H1 (cell line): Measurements from ENCODE around the gene MBOAT2. TPM values are rescaled to one million over a fixed set of nuclear protein-coding genes. Genes with fewer than 3 reads are reported as not detected.

Experiments used
- CTCF ChIA-PET: fragments of 300-600 bp; sonication (Branson Sonifier 250); formaldehyde crosslinking; loops from one replicate; lab custom pipeline; 2021; ENCODE audit not compliant: partially characterized antibody; lab: Charles Lee
- POLR2A ChIA-PET: fragments of 300-600 bp; sonication (Branson Sonifier 250); formaldehyde crosslinking; loops from one replicate; lab custom pipeline; 2021; ENCODE audit warnings: inconsistent platforms; ENCODE audit not compliant: partially characterized antibody; lab: Charles Lee
- DNase-seq, 2 experiments: peaks; one replicate each; pipeline versions ENCODE4 v3.0.0 to v3.0.0-alpha.2; 2010 to 2022; ENCODE audit warnings: low spot score in 2 of 2, low read depth in 1 of 2, mixed read lengths in 1 of 2
- FAIRE-seq: peaks from 2 replicates; lab custom pipeline; 2011; peaks lifted over from hg19 to GRCh38; lab: Jason Lieb, UNC
- H2AFZ ChIP-seq: 2 replicates; pipeline ENCODE4 v1.8.1; 2012; ENCODE audit warnings: low read length, inconsistent platforms
- H2AK5ac ChIP-seq: 2 replicates; pipeline ENCODE4 v1.6.1; 2013; ENCODE audit warnings: low read depth, low read length
- H2BK120ac ChIP-seq: replicated peaks from 2 replicates; pipeline ENCODE3; 2013; ENCODE audit warnings: low read depth, low read length, inconsistent platforms
- H2BK12ac ChIP-seq: 2 replicates; pipeline ENCODE4 v1.6.1; 2013; ENCODE audit warnings: low read depth, low read length
- H2BK15ac ChIP-seq: 2 replicates; pipeline ENCODE4 v1.6.1; 2013; ENCODE audit warnings: low read length
- H2BK20ac ChIP-seq: 2 replicates; pipeline ENCODE4 v1.6.1; 2013; ENCODE audit warnings: low read length
- H2BK5ac ChIP-seq: 2 replicates; pipeline ENCODE4 v1.6.1; 2013; ENCODE audit warnings: low read depth, low read length
- H3K14ac ChIP-seq: 2 replicates; pipeline ENCODE4 v1.6.1; 2013; ENCODE audit warnings: inconsistent platforms; ENCODE audit not compliant: insufficient read length
- H3K18ac ChIP-seq: 2 replicates; pipeline ENCODE4 v1.6.1; 2013; ENCODE audit warnings: low read length; ENCODE audit errors: extremely low read depth
- H3K23ac ChIP-seq: 2 replicates; pipeline ENCODE4 v1.6.1; 2013; ENCODE audit warnings: inconsistent platforms; ENCODE audit not compliant: insufficient read length
- H3K23me2 ChIP-seq: 2 replicates; pipeline ENCODE4 v1.6.1; 2013; ENCODE audit warnings: low read depth, low read length
- H3K27ac ChIP-seq: 2 replicates; pipeline ENCODE4 v1.6.1; 2011; ENCODE audit warnings: low read depth, low read length, inconsistent platforms
- H3K27me3 ChIP-seq, 4 experiments: replicated peaks in 1 of 4; 1 replicate in 1 of 4; 2 replicates in 3 of 4; pipeline versions ENCODE4 v1.6.1 to v1.8.1; 2011 to 2013; ENCODE audit warnings: low read length in 3 of 4, mild to moderate bottlenecking in 3 of 4, inconsistent platforms in 2 of 4, mixed read lengths in 2 of 4, moderate library complexity in 1 of 4; ENCODE audit not compliant: control insufficient read depth in 3 of 4, insufficient read depth in 3 of 4; ENCODE audit errors: extremely low read depth in 1 of 4
- H3K36me3 ChIP-seq, 4 experiments: 2 replicates each; pipeline versions ENCODE4 v1.6.1 to v1.8.1; 2011 to 2013; ENCODE audit warnings: mild to moderate bottlenecking in 4 of 4, low read length in 3 of 4, moderate library complexity in 2 of 4, control low read depth in 1 of 4, inconsistent platforms in 1 of 4; ENCODE audit not compliant: insufficient read depth in 4 of 4, control insufficient read depth in 2 of 4
- H3K4ac ChIP-seq: replicated peaks from 2 replicates; pipeline ENCODE3; 2013; ENCODE audit warnings: low read length, low read depth, mixed read lengths, inconsistent platforms; ENCODE audit not compliant: insufficient read length
- H3K4me1 ChIP-seq, 4 experiments: replicated peaks in 1 of 4; 1 replicate in 1 of 4; 2 replicates in 3 of 4; pipeline versions ENCODE4 v1.6.1 to v1.8.1; 2011 to 2013; ENCODE audit warnings: low read length in 3 of 4, inconsistent platforms in 2 of 4, mixed read lengths in 1 of 4; ENCODE audit not compliant: insufficient read depth in 4 of 4, control insufficient read depth in 3 of 4
- H3K4me2 ChIP-seq, 2 experiments: 2 replicates each; pipeline versions ENCODE4 v1.6.1 to v1.8.1; 2011 to 2013; ENCODE audit warnings: low read depth in 2 of 2, low read length in 2 of 2, control low read depth in 1 of 2, inconsistent platforms in 1 of 2, mild to moderate bottlenecking in 1 of 2; ENCODE audit not compliant: insufficient read depth in 1 of 2
- H3K4me3 ChIP-seq, 4 experiments: fragments of 200-600, 300-600 bp in 1 of 4; sonication (generic), shearing (Covaris generic), sonication (Bioruptor Twin) in 1 of 4; 2 replicates each; pipeline versions ENCODE4 v1.5.1 to v1.8.1; 2011 to 2016; ENCODE audit warnings: low read length in 4 of 4, low read depth in 3 of 4, control low read depth in 2 of 4, inconsistent platforms in 2 of 4, mild to moderate bottlenecking in 2 of 4, mixed read lengths in 1 of 4, moderate library complexity in 1 of 4; ENCODE audit not compliant: insufficient read depth in 2 of 4; ENCODE audit errors: extremely low read depth in 1 of 4
- H3K56ac ChIP-seq: replicated peaks from 2 replicates; pipeline ENCODE3; 2013; ENCODE audit warnings: low read depth, mild to moderate bottlenecking, mixed read lengths, low read length, inconsistent platforms; ENCODE audit not compliant: insufficient read length
- H3K79me1 ChIP-seq: 2 replicates; pipeline ENCODE4 v1.6.1; 2013; ENCODE audit warnings: low read depth, low read length, control low read depth
- H3K79me2 ChIP-seq, 2 experiments: 2 replicates each; pipeline versions ENCODE4 v1.6.1 to v1.8.1; 2012 to 2013; ENCODE audit warnings: low read length in 2 of 2, mild to moderate bottlenecking in 2 of 2, inconsistent platforms in 1 of 2; ENCODE audit not compliant: insufficient read depth in 2 of 2, control insufficient read depth in 1 of 2
- H3K9ac ChIP-seq, 4 experiments: replicated peaks in 1 of 4; 1 replicate in 1 of 4; 2 replicates in 3 of 4; pipeline versions ENCODE4 v1.6.1 to v1.8.1; 2011 to 2013; ENCODE audit warnings: low read depth in 3 of 4, low read length in 3 of 4, control low read depth in 2 of 4, mild to moderate bottlenecking in 2 of 4, moderate library complexity in 2 of 4, inconsistent platforms in 1 of 4; ENCODE audit errors: extremely low read depth in 1 of 4
- H3K9me3 ChIP-seq, 2 experiments: 2 replicates each; pipeline versions ENCODE4 v1.6.1 to v1.8.1; 2012 to 2013; ENCODE audit warnings: mild to moderate bottlenecking in 2 of 2, moderate library complexity in 2 of 2, control low read depth in 1 of 2, inconsistent platforms in 1 of 2, low read depth in 1 of 2, low read length in 1 of 2, mixed read lengths in 1 of 2; ENCODE audit not compliant: insufficient read depth in 2 of 2
- H4K20me1 ChIP-seq, 2 experiments: replicated peaks in 1 of 2; 2 replicates each; pipeline versions ENCODE3 to v1.8.1; 2011 to 2013; ENCODE audit warnings: inconsistent platforms in 2 of 2, low read length in 2 of 2, mild to moderate bottlenecking in 1 of 2; ENCODE audit not compliant: insufficient read depth in 2 of 2, control insufficient read depth in 1 of 2
- H4K5ac ChIP-seq: 2 replicates; pipeline ENCODE4 v1.6.1; 2013; ENCODE audit warnings: low read length, low read depth, mixed read lengths, inconsistent platforms; ENCODE audit not compliant: insufficient read length
- H4K8ac ChIP-seq: 2 replicates; pipeline ENCODE4 v1.8.0; 2013; ENCODE audit warnings: mild to moderate bottlenecking, moderate library complexity, low read length, inconsistent platforms; ENCODE audit not compliant: insufficient read depth; ENCODE audit errors: extremely low read depth
- H4K91ac ChIP-seq: replicated peaks from 2 replicates; pipeline ENCODE3; 2013; ENCODE audit warnings: low read length, mixed read lengths, inconsistent platforms; ENCODE audit not compliant: insufficient read length
- BCL11A ChIP-seq, 2 experiments: IDR thresholded peaks; one replicate each; pipeline ENCODE4 v1.6.1; 2011; ENCODE audit warnings: low read depth in 2 of 2, low read length in 2 of 2, mild to moderate bottlenecking in 2 of 2
- CBX5 ChIP-seq: fragments of 300-800, 300-1000 bp; sonication (generic); IDR thresholded peaks from 2 replicates; pipeline ENCODE4 v1.7.1; 2016; ENCODE audit warnings: antibody characterized with exemption, low read length, low read depth
- CBX8 ChIP-seq: fragments of 300-800, 300-1000 bp; sonication (generic); IDR thresholded peaks from 2 replicates; pipeline ENCODE4 v1.7.1; 2016; ENCODE audit warnings: low read depth, low read length, borderline replicate concordance
- CHD2 ChIP-seq: IDR thresholded peaks from 2 replicates; pipeline ENCODE4 v1.6.1; 2012; ENCODE audit warnings: low read length, improper control_type of control experiment
- JUN ChIP-seq: IDR thresholded peaks from 2 replicates; pipeline ENCODE4 v1.6.1; 2011; ENCODE audit warnings: low read depth, mild to moderate bottlenecking, improper control_type of control experiment, low read length
- POU5F1 ChIP-seq: IDR thresholded peaks from 2 replicates; pipeline ENCODE4 v1.6.1; 2011; ENCODE audit warnings: low read depth, mild to moderate bottlenecking, low read length, moderate library complexity
- RAD21 ChIP-seq, 2 experiments: IDR thresholded peaks in 1 of 2; conservative IDR thresholded peaks in 1 of 2; 2 replicates each; pipeline ENCODE4 v1.6.1; 2011; ENCODE audit warnings: low read depth in 2 of 2, low read length in 2 of 2, improper control_type of control experiment in 1 of 2, inconsistent platforms in 1 of 2, mild to moderate bottlenecking in 1 of 2, moderate library complexity in 1 of 2
- RBBP5 ChIP-seq: IDR thresholded peaks from 2 replicates; pipeline ENCODE4 v1.7.1; 2012; ENCODE audit warnings: low read depth, mild to moderate bottlenecking, inconsistent platforms, low read length, moderate library complexity, borderline replicate concordance
- RFX5 ChIP-seq: IDR thresholded peaks from 2 replicates; pipeline ENCODE4 v1.6.1; 2011; ENCODE audit warnings: low read depth, low read length, improper control_type of control experiment, borderline replicate concordance
- RNF2 ChIP-seq: fragments of 200-900, 300-1000 bp; sonication (generic); IDR thresholded peaks from 2 replicates; pipeline ENCODE4 v1.7.1; 2016; ENCODE audit warnings: borderline replicate concordance, low read depth, mild to moderate bottlenecking, antibody characterized with exemption, low read length; ENCODE audit not compliant: poor library complexity, severe bottlenecking; ENCODE audit errors: missing control alignments
- RXRA ChIP-seq: IDR thresholded peaks from 2 replicates; pipeline ENCODE4 v1.6.1; 2011; ENCODE audit warnings: low read depth, mild to moderate bottlenecking, low read length, moderate library complexity; ENCODE audit not compliant: insufficient read depth
- SIRT6 ChIP-seq: IDR thresholded peaks from one replicate; pipeline ENCODE4 v1.7.1; 2012; ENCODE audit warnings: low read length, inconsistent platforms
- SP2 ChIP-seq: IDR thresholded peaks from 2 replicates; pipeline ENCODE4 v1.6.1; 2012; ENCODE audit warnings: mild to moderate bottlenecking, low read length, inconsistent platforms
- TBP ChIP-seq: IDR thresholded peaks from 2 replicates; pipeline ENCODE4 v1.6.1; 2011; ENCODE audit warnings: low read depth, low read length, improper control_type of control experiment
- TEAD4 ChIP-seq: IDR thresholded peaks from 2 replicates; pipeline ENCODE4 v1.6.1; 2012; ENCODE audit warnings: low read depth, low read length, inconsistent platforms, mixed read lengths
- WGBS, 2 experiments: shearing (Covaris generic) in 1 of 2; methylation state at CpG; one replicate each; pipeline versions ENCODE4 v1.1.6 to v1.1.7; 2013 to 2015; ENCODE audit warnings: low lambda C conversion rate in 2 of 2, mixed read lengths in 2 of 2, inconsistent platforms in 1 of 2, low coverage in 1 of 2, missing lambda C conversion rate in 1 of 2; ENCODE audit not compliant: insufficient replicate concordance in 2 of 2, insufficient coverage in 1 of 2, insufficient read length in 1 of 2; ENCODE audit errors: extremely low coverage in 1 of 2, missing lambda C conversion rate in 1 of 2; 5-methylcytosine and 5-hydroxymethylcytosine counted together
- polyA plus RNA-seq, 7 experiments: library from polyadenylated mRNA; depleted of rRNA in 3 of 7; stranded (reverse) in 5 of 7; unstranded in 2 of 7; fragments of >200 nt in 5 of 7; fragments of 200-250 nt in 2 of 7; gene quantifications; 1 replicate in 5 of 7; 2 replicates in 1 of 7; 4 replicates in 1 of 7; pipeline versions ENCODE4 v1.2.1 to v1.2.3, GENCODE V29; 2011 to 2013; ENCODE audit warnings: missing spikeins in 2 of 7, mixed read lengths in 2 of 7
- total RNA-seq: library from RNA; stranded (reverse); fragmentation: NEBNext Ultra II Directional; extraction: Animal tissue kit (Norgen Biotek cat#: 25700); gene quantifications from 2 replicates; pipeline ENCODE4 v1.2.1, GENCODE V29; 2021

Gene MBOAT2
- total and polyA plus RNA-seq, 2 of the 8 experiments (the other 6 are each of a cell fraction or from before 2014, with no cell fraction given): 11.2 to 23.4 TPM

GRCh38 chr2:8867363-8867762 lies 136.1 kb downstream of the MBOAT2 start:
- Histone ChIP-seq H2BK12ac (no peak overlapping the region), H3K9ac (no peak overlapping the region), H4K91ac (no peak overlapping the region), H3K4ac (no peak overlapping the region), H3K23me2 (no peaks in the 10 kb centered on the region; the same call in 1 of the 2 replicates), H3K27me3 (no peaks in the 10 kb centered on the region), H3K79me2 (no peaks in the 10 kb centered on the region), H3K23ac (no peak overlapping the region), H3K18ac (no peak overlapping the region), H3K9me3 (no peaks in the 10 kb centered on the region), H2BK15ac (no peak overlapping the region), H2BK120ac (no peak overlapping the region), H3K14ac (no peak overlapping the region), H3K4me3 (no peak overlapping the region), H3K27ac (no peak overlapping the region), H3K4me2 (no peak overlapping the region), H2AK5ac (no peak overlapping the region), H3K36me3 (no peaks in the 10 kb centered on the region; a peak in 1 of 8 replicates), H3K4me1 (no peaks in the 10 kb centered on the region), H2AFZ (no peak overlapping the region), H3K56ac (no peak overlapping the region), H4K20me1 (peaks cover 0 to 3% of the 10 kb centered on the region in 2 experiments), H3K79me1 (no peaks in the 10 kb centered on the region), H2BK20ac (no peak overlapping the region), H2BK5ac (no peak overlapping the region), H4K8ac (no peak overlapping the region), H4K5ac (no peak overlapping the region)
- ChIA-PET CTCF (interaction anchor here (1.9 to 4.5 kb wide), 2 partner anchors 14 to 244 kb away, joined by 7 to 23 read pairs; no protein-coding TSS in a partner anchor), POLR2A (no interaction called here)
- WGBS, 2 experiments: 82% methylated on average over 3 of the region's 3 CpGs; no CpG with 5 or more reads in 1 of the 2 experiments
- FAIRE-seq (no peak), DNase-seq (no peak)
- TF ChIP-seq CHD2 (no peak), BCL11A (IDR thresholded peaks at IDR 0.05; ENCODE audit: low read depth in 2 of 2, low read length in 2 of 2) (no peak), SP2 (no peak), CBX8 (no peak), RAD21 (IDR thresholded peaks at IDR 0.05 in 1 of 2, conservative IDR thresholded peaks at IDR 0.05 in 1 of 2; ENCODE audit: low read depth in 2 of 2, low read length in 2 of 2) (no peak), POU5F1 (no peak), RFX5 (no peak), JUN (no peak), SIRT6 (no peak), RXRA (no peak), RBBP5 (no peak), RNF2 (no peak), CBX5 (no peak), TEAD4 (no peak), TBP (no peak)
